Smooth muscle cell (in vitro differentiated cells): ENCODE measurements around the gene FKBP6. TPM values are rescaled to one million over a fixed set of nuclear protein-coding genes. Genes with fewer than 3 reads are reported as not detected.

Experiments used
- DNase-seq: peaks from one replicate; lab custom pipeline; 2025; ENCODE audit not compliant: unreplicated experiment; lab: John Stamatoyannopoulos, UW
- H2AFZ ChIP-seq: fragments of 200-600 bp; sonication (generic); 2 replicates; pipeline ENCODE4 v1.6.0; 2016; ENCODE audit warnings: antibody characterized with exemption, low read depth, mild to moderate bottlenecking
- H3F3A ChIP-seq: fragments of 200-600 bp; sonication (generic); 2 replicates; pipeline ENCODE4 v1.6.0; 2017; ENCODE audit warnings: antibody characterized with exemption, low read depth
- H3K27ac ChIP-seq: fragments of 200-600 bp; sonication (generic); 2 replicates; pipeline ENCODE4 v1.5.1; 2016; ENCODE audit warnings: low read depth, mild to moderate bottlenecking
- H3K27me3 ChIP-seq: fragments of 200-600 bp; sonication (generic); 2 replicates; pipeline ENCODE4 v1.6.1; 2016; ENCODE audit warnings: low read depth, mild to moderate bottlenecking
- H3K36me3 ChIP-seq: fragments of 200-600 bp; sonication (generic); 2 replicates; pipeline ENCODE4 v1.5.1; 2016; ENCODE audit warnings: low read depth
- H3K4me1 ChIP-seq: fragments of 200-600 bp; sonication (generic); 2 replicates; pipeline ENCODE4 v1.5.1; 2016; ENCODE audit warnings: low read depth
- H3K4me2 ChIP-seq: fragments of 200-600 bp; sonication (generic); 2 replicates; pipeline ENCODE4 v1.6.0; 2016; ENCODE audit warnings: mild to moderate bottlenecking
- H3K4me3 ChIP-seq: fragments of 200-600 bp; sonication (generic); 2 replicates; pipeline ENCODE4 v1.5.1; 2016; ENCODE audit warnings: mild to moderate bottlenecking
- H3K79me2 ChIP-seq: fragments of 200-600 bp; sonication (generic); 2 replicates; pipeline ENCODE4 v1.6.0; 2016; ENCODE audit warnings: low read depth, mild to moderate bottlenecking
- H3K9ac ChIP-seq: fragments of 200-600 bp; sonication (generic); 2 replicates; pipeline ENCODE4 v1.6.0; 2016; ENCODE audit warnings: low read depth
- H3K9me3 ChIP-seq: fragments of 200-600 bp; sonication (generic); replicated peaks from 2 replicates; pipeline ENCODE4 v1.5.1; 2016; ENCODE audit warnings: low read depth
- H4K20me1 ChIP-seq: fragments of 200-600 bp; sonication (generic); 2 replicates; pipeline ENCODE4 v1.6.0; 2016; ENCODE audit warnings: low read depth
- CTCF ChIP-seq: fragments of 200-600 bp; sonication (generic); IDR thresholded peaks from 2 replicates; pipeline ENCODE4 v1.5.1; 2017; ENCODE audit warnings: borderline replicate concordance, mild to moderate bottlenecking, antibody characterized with exemption; ENCODE audit not compliant: insufficient read depth, poor library complexity, severe bottlenecking
- WGBS: methylation state at CpG from one replicate; pipeline ENCODE4 v1.1.7; 2016; ENCODE audit warnings: low lambda C conversion rate; 5-methylcytosine and 5-hydroxymethylcytosine counted together
- polyA plus RNA-seq: library from polyadenylated mRNA; unstranded; fragments of >200 nt; fragmentation: Nextera tagmentation; extraction: Ambion mirVana; gene quantifications from 2 replicates; pipeline ENCODE4 v1.2.1, GENCODE V29; 2016
- total RNA-seq: library from RNA; depleted of rRNA; stranded (reverse); fragments of >200 nt; gene quantifications from 2 replicates; pipeline ENCODE4 v1.2.3, GENCODE V29; 2014

Gene FKBP6
- total and polyA plus RNA-seq, 2 experiments from 2014 or later: not detected

- Histone ChIP-seq H3K4me3 (no peak overlapping the region), H2AFZ (no peak overlapping the region), H3K27ac (peak overlapping the region; percentile 1), H3K4me1 (no peaks in the 10 kb centered on the region), H3K27me3 (no peaks in the 10 kb centered on the region), H3K9ac (no peak overlapping the region), H3K9me3 (no peaks in the 10 kb centered on the region), H3F3A (no peaks in the 10 kb centered on the region), H3K36me3 (no peaks in the 10 kb centered on the region), H4K20me1 (no peaks in the 10 kb centered on the region), H3K79me2 (no peaks in the 10 kb centered on the region), H3K4me2 (peak overlapping the region; percentile 2)
- WGBS: 44% methylated on average over 11 of the region's 11 CpGs
- TF ChIP-seq CTCF: no peak
- no peak for DNase-seq
These were observed 2.1 kb downstream of the FKBP6 start for GRCh38 chr7:73329861-73330581.

- WGBS: 75% methylated on average over 6 of the region's 6 CpGs
- Histone ChIP-seq H3K4me3 (no peak overlapping the region), H3K4me2 (peak overlapping the region; percentile 2), H2AFZ (no peak overlapping the region), H3K36me3 (no peaks in the 10 kb centered on the region), H4K20me1 (no peaks in the 10 kb centered on the region), H3K27me3 (no peaks in the 10 kb centered on the region), H3K9ac (no peak overlapping the region), H3K79me2 (no peaks in the 10 kb centered on the region), H3K4me1 (no peaks in the 10 kb centered on the region), H3K9me3 (no peaks in the 10 kb centered on the region), H3K27ac (no peak overlapping the region), H3F3A (no peaks in the 10 kb centered on the region)
- no peak for DNase-seq
- no peak for TF ChIP-seq CTCF
These were observed 2.8 kb downstream of the FKBP6 start for GRCh38 chr7:73330772-73331171.

GRCh38 chr7:73332447-73332846, 4.5 kb downstream of the FKBP6 start:
- no peak for TF ChIP-seq CTCF
- no peak overlapping the region for H3K27ac ChIP-seq
- WGBS: 91% methylated on average over 6 of the region's 6 CpGs
- H3F3A ChIP-seq: no peaks in the 10 kb centered on the region
- no peaks in the 10 kb centered on the region for H3K9me3 ChIP-seq
- no peaks in the 10 kb centered on the region for H3K79me2 ChIP-seq
- no peaks in the 10 kb centered on the region for H3K36me3 ChIP-seq
- H2AFZ ChIP-seq: no peak overlapping the region
- H3K4me3 ChIP-seq: no peak overlapping the region
- no peaks in the 10 kb centered on the region for H3K4me1 ChIP-seq
- no peak for DNase-seq
- no peaks in the 10 kb centered on the region for H3K27me3 ChIP-seq
- no peaks in the 10 kb centered on the region for H4K20me1 ChIP-seq
- no peak overlapping the region for H3K9ac ChIP-seq
- H3K4me2 ChIP-seq: no peak overlapping the region

GRCh38 chr7:73338321-73338720, 10.4 kb downstream of the FKBP6 start:
- DNase-seq: no peak
- H3K27me3 ChIP-seq: no peaks in the 10 kb centered on the region
- WGBS: 88% methylated on average over 10 of the region's 10 CpGs
- TF ChIP-seq CTCF: no peak
- no peaks in the 10 kb centered on the region for H4K20me1 ChIP-seq
- no peaks in the 10 kb centered on the region for H3K79me2 ChIP-seq
- no peaks in the 10 kb centered on the region for H3K9me3 ChIP-seq
- H2AFZ ChIP-seq: no peak overlapping the region
- H3K4me2 ChIP-seq: no peak overlapping the region
- no peaks in the 10 kb centered on the region for H3F3A ChIP-seq
- H3K4me1 ChIP-seq: peaks cover 12% of the 10 kb centered on the region
- no peak overlapping the region for H3K4me3 ChIP-seq
- H3K9ac ChIP-seq: no peak overlapping the region
- H3K27ac ChIP-seq: no peak overlapping the region
- no peaks in the 10 kb centered on the region for H3K36me3 ChIP-seq
